HT-29 (cell line): ENCODE results near the gene SLC22A16. TPM values are rescaled to one million over a fixed set of nuclear protein-coding genes. Genes with fewer than 3 reads are reported as not detected.
"Not testable (repeated sequence)": the region's sequence is repeated elsewhere in the genome, so short reads cannot be mapped to it uniquely, and the experiment has no call there.

Experiments
- DNase-seq: peaks from one replicate; pipeline ENCODE4 v3.0.0-alpha.2; 2015; ENCODE audit warnings: low spot score
- total RNA-seq: library from RNA; depleted of rRNA; stranded (reverse); fragments of >200 nt; shearing (Covaris generic); gene quantifications from 2 replicates; pipeline ENCODE4 v1.2.3, GENCODE V29; 2014

SLC22A16 gene
- total RNA-seq, 1 experiment from 2014 or later, result not detected

- DNase-seq, result no peak
Observed at GRCh38 chr6:110491299-110491643, 14.9 kb upstream of the SLC22A16 start.

- no peak for DNase-seq
Observed at GRCh38 chr6:110490110-110490509, 13.7 kb upstream of the SLC22A16 start.

- no peak for DNase-seq
Observed at GRCh38 chr6:110488606-110489190, 12.3 kb upstream of the SLC22A16 start.

GRCh38 chr6:110487968-110488381 lies 11.6 kb upstream of the SLC22A16 start:
- not testable (repeated sequence) for DNase-seq

GRCh38 chr6:110486756-110487155 lies 10.3 kb upstream of the SLC22A16 start:
- no peak for DNase-seq

GRCh38 chr6:110485491-110485890 lies 9.1 kb upstream of the SLC22A16 start:
- DNase-seq, result no peak

- DNase-seq, result peak; percentile 12
Observed at GRCh38 chr6:110484321-110484720, 7.9 kb upstream of the SLC22A16 start.

- no peak for DNase-seq
Observed at GRCh38 chr6:110482774-110483400, 6.5 kb upstream of the SLC22A16 start.

GRCh38 chr6:110481081-110481480 lies 4.7 kb upstream of the SLC22A16 start:
- no peak for DNase-seq

GRCh38 chr6:110475066-110475653 lies 1.3 kb downstream of the SLC22A16 start:
- DNase-seq, result no peak

- no peak for DNase-seq
Observed at GRCh38 chr6:110474500-110474899, 1.9 kb downstream of the SLC22A16 start.

GRCh38 chr6:110472739-110473138 lies 3.7 kb downstream of the SLC22A16 start:
- DNase-seq, result no peak

- DNase-seq, result no peak
Observed at GRCh38 chr6:110471726-110472365, 4.6 kb downstream of the SLC22A16 start.

GRCh38 chr6:110468731-110469130 lies 7.7 kb downstream of the SLC22A16 start:
- DNase-seq, result no peak

- no peak for DNase-seq
Observed at GRCh38 chr6:110467566-110468140, 8.8 kb downstream of the SLC22A16 start.

- no peak for DNase-seq
Observed at GRCh38 chr6:110462884-110463481, 13.4 kb downstream of the SLC22A16 start.

GRCh38 chr6:110461376-110461775 lies 15.0 kb downstream of the SLC22A16 start:
- DNase-seq, result no peak

- no peak for DNase-seq
Observed at GRCh38 chr6:110459137-110459536, 17.3 kb downstream of the SLC22A16 start.

GRCh38 chr6:110458476-110458875 lies 17.9 kb downstream of the SLC22A16 start:
- DNase-seq, result no peak

- DNase-seq, result peak; percentile 77
Observed at GRCh38 chr6:110457567-110458175, 18.7 kb downstream of the SLC22A16 start.

GRCh38 chr6:110456694-110457093 lies 19.7 kb downstream of the SLC22A16 start:
- no peak for DNase-seq

GRCh38 chr6:110449541-110449895 lies 26.9 kb downstream of the SLC22A16 start:
- DNase-seq, result no peak
